Uterus (tissue), 2 donors: ENCODE results near the gene NUBPL.

Experiments
- POLR2A ChIP-seq, 2 donors: fragments of 450-650 bp; IDR thresholded peaks; one replicate each; pipeline ENCODE4 v1.6.1; 2016; ENCODE audit warnings: antibody characterized with exemption in 2 of 2, mild to moderate bottlenecking in 1 of 2, moderate library complexity in 1 of 2
- TF ChIP-seq, protein P1 (sequence below), 4 experiments: fragments of 200-600 bp in 2 of 4; fragments of 450-650 bp in 2 of 4; sonication (generic) in 2 of 4; IDR thresholded peaks; one replicate each; pipeline ENCODE4 v1.5.1; 2016 to 2019; ENCODE audit warnings: antibody characterized with exemption in 4 of 4, mild to moderate bottlenecking in 2 of 4, moderate library complexity in 1 of 4

DNA sequence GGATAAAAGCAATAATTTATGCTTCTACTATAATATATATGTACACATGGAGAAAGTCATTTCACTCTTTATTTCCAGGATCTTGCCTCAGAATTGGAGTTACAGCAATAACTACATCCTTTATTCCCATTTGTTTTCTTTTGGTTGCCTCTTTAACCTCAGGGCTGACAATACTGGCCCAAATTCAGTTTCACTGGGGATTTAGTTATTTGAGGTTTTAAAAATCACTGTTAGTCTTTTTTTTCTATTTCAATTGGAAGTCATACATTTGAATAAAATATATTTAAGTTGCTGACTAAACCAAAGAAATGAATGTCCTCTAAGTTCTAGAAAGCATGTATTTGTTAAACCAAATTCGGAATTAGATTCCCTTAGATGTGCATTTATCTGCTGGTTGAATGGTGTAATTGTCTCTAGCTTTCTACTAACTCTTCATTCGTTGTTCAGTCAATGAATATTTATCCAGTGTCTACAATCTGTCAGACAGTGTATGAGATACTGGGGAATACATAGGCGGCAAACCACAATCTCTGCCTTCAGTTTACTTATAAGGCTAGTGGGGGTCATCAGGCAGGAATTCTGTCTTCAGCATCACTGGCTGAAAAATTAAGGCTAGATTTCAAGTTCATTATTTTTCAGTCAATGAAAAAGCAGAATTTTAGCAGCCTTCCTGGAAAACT, 325.1 kb downstream of the NUBPL start:
- TF ChIP-seq, protein P1, sequence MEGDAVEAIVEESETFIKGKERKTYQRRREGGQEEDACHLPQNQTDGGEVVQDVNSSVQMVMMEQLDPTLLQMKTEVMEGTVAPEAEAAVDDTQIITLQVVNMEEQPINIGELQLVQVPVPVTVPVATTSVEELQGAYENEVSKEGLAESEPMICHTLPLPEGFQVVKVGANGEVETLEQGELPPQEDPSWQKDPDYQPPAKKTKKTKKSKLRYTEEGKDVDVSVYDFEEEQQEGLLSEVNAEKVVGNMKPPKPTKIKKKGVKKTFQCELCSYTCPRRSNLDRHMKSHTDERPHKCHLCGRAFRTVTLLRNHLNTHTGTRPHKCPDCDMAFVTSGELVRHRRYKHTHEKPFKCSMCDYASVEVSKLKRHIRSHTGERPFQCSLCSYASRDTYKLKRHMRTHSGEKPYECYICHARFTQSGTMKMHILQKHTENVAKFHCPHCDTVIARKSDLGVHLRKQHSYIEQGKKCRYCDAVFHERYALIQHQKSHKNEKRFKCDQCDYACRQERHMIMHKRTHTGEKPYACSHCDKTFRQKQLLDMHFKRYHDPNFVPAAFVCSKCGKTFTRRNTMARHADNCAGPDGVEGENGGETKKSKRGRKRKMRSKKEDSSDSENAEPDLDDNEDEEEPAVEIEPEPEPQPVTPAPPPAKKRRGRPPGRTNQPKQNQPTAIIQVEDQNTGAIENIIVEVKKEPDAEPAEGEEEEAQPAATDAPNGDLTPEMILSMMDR (IDR thresholded peaks at IDR 0.05), result no peak
- no peak for TF ChIP-seq POLR2A (IDR thresholded peaks at IDR 0.05)
